GM12801 (cell line): ENCODE results near the gene TSSK2.

ENCODE experiments used
- CTCF ChIP-seq: IDR thresholded peaks from one replicate; pipeline ENCODE4 v1.5.1; 2011; ENCODE audit warnings: control low read depth; ENCODE audit not compliant: insufficient read length; ENCODE audit errors: extremely low read depth

Gene TSSK2

GRCh38 chr22:19172213-19173046 is 41.3 kb downstream of the TSSK2 start:
- TF ChIP-seq CTCF, result no peak

DNA sequence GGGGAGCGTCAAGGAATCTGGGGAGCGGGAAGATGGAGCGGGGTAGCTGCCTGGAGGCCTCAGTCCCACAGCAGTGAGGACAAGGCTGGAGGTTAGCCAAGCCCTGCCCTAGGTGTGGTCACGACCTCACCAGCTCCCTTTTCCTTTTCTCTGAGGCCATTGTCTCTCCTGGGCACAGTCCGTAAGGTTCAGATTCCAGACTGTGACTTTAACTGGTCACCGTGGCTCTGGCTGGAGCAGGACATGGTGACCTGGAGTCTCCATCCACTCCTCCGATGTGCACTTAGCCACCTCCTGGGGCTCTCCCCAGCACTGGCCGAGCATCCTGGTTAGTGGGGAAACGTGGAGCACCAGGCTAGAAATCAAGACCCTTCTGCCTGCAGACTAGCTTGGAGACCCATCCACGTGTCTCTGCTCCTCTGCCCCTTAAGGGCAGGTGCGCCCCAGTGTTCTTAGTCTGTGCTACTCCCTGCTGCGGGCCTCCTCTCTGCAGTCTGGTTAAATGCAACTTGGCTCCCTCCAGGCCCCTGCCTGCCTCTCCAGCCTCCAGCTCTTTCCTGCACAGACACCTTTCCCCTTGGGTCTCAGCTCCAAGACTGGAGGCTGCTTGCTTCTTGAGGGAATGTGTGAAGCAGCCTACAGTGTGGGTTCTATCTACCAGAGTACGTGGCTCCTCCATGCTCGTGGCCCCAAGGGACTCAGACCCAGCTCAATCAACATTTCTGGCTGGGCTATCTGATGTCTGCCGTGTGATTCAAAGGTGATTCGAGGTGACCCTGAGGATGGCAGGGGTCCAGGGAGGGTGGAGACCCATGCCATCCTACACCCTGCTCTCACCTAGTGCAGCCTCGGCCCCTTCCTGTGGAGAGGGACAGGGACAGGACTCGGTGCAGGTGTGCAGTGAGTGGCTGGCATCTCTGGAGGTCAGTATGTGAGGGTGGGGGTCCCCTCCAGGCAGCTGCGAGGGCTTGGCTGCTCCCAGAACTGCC is 42.2 kb downstream of the TSSK2 start:
- TF ChIP-seq CTCF, result no peak

DNA sequence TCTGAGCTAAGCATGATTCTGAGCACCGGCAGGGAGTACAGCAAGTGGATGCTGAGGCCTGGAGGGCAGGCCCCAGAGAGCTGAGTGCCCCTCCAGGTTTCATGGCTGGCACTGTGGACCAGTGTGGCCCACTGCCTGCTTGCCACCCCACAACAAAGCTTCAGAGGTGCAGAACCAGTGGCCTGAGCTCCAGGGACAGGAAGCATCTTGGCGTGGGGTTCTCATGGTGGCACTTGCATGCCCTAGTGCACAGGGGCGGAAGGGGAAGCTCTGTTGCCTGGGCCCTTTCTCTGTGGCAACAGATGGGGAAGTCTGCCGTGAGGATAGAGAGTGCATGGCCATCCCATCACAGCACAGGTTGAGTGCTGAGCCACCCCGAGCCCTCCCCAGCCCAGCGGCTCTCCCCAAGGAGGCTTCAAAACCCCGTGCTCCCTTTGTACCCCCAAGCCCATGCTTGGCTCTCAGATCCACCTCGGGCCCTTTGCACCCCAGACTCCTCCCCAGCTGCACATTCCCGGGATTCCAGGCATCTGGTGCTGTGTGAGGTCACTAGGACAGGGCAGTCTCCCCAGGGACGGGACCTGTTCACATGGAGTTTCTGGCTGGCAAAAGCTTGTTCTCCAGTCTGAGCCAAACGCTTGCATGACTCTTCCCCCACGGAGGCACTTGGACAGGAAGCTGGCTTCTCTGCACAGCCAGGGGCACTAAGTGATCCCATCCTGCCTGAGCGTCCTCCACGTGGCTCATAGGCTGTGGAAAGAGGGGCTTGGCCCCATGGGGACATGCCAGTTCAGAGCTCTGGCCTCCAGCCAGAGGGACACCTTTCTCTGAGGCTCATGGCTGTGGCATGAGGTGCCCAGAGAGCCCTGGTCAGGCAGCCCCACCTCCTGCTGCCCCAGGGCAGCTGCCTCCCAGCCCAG is 43.3 kb downstream of the TSSK2 start:
- TF ChIP-seq CTCF, result no peak

DNA sequence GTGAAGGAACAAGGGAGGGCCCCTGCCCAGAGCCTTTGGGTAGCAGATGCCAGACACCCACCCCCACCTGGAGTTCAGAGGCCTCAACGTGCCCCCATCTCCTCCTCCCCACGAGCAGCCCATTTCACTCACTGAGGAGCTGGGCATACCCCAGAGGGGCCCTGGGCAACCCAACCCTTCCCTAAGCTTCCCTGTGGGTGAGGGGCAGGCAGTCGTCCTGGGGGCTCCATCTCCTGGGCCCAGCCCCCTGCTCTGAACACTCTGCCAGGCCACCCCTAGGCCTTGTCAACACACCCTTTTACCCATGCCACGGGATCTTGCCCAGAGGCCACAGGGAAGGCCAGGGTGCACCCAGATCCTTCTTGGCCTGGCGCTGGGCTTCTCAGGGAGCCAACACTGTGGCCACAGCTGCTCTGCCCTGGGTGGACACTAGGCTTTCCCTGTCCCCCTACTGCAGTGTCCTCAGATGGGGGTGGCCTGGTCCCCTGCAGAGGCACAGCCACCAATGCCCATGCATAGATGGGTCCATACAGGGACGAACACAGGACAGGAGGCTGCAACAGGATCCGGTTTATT is 44.0 kb downstream of the TSSK2 start:
- no peak for TF ChIP-seq CTCF

DNA sequence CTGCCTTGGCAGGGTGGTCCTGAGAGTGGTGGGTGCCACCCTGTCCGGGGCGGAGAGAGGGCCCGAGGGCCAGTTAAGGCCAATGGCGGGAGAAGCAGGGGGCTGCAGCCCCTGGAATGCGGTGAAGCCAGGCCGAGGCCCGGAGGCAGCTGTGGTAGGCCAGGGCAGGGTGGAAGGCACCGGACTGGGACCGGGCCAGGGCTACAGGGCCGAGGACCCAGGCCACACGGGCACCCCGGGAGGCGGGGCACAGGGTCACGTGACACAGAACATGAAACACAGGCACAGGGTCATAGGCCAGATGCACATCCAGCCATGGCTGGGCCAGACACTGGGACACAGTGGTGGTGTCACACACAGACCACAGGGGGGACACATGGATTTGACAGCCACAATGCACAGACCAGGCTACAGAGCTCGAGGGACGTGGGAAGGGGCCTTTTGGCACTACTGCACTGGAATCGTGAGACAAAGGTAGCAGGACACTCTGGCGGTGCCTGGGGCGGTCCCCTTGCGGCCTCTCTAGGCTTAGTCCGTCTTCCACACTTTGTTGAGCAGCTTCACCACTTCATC is 44.6 kb downstream of the TSSK2 start:
- TF ChIP-seq CTCF, result no peak

DNA sequence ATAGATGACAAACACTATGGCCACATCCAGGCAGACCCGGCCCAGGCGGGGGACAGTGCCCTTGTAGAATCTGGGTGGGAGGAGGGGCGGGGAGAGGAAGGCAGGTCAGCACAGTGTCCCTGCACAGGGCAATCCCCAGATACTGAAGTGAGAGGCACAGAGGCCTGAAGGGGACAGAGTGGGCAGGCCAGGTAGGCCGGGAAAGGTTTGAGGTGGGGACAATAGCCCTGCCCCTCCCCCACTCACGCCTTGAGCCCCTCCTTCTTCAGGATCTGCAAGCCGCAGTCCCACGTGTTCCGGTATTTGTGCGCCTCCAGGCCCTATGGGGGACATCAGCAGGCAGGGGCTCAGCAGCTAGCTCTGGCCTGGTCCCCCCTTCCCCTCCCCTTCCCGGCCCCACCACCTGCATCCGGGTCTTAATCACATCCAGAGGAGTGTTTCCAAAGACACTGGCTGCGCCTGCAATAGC is 45.1 kb downstream of the TSSK2 start:
- no peak for TF ChIP-seq CTCF
